IPS-15b (cell line): Measurements from ENCODE around the gene HOXD12.

Source experiments
- H3K27me3 ChIP-seq: one replicate; pipeline ENCODE4 v1.6.1; 2013; ENCODE audit warnings: low read length; ENCODE audit not compliant: control insufficient read depth, insufficient read depth
- H3K36me3 ChIP-seq: one replicate; pipeline ENCODE4 v1.6.1; 2013; ENCODE audit warnings: low read length; ENCODE audit not compliant: control insufficient read depth, insufficient read depth
- H3K4me1 ChIP-seq: one replicate; pipeline ENCODE4 v1.6.1; 2013; ENCODE audit warnings: mild to moderate bottlenecking, low read length; ENCODE audit not compliant: control insufficient read depth, insufficient read depth
- H3K4me3 ChIP-seq: one replicate; pipeline ENCODE4 v1.5.1; 2013; ENCODE audit warnings: low read depth, low read length
- H3K9ac ChIP-seq: one replicate; pipeline ENCODE4 v1.6.1; 2013; ENCODE audit warnings: low read depth, mild to moderate bottlenecking, low read length
- H3K9me3 ChIP-seq: one replicate; pipeline ENCODE4 v1.6.1; 2013; ENCODE audit warnings: mild to moderate bottlenecking, low read length; ENCODE audit not compliant: control insufficient read depth, insufficient read depth

HOXD12 gene

DNA sequence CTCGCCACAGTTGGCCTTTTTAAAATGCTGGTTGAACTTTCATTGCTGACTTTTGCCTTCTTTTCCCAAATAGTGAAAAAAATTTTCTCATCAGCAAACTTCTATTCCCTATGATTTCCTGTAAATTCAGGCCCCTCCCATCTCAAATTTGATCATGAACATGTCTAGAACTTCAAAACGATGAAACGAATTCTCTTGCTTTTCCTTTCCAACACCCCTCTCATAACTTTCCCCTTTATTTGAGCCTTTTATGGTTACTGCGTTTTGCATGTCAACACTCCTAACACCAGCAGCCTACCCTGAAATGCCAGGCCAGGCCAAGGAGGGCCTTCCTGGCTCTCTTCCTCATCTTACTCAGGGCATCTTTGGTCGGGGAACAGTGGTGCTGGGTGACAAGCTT, 8.7 kb upstream of the HOXD12 start:
- H3K9me3 ChIP-seq, result no peaks in the 10 kb centered on the region
- peaks cover 95% of the 10 kb centered on the region for H3K27me3 ChIP-seq
- no peaks in the 10 kb centered on the region for H3K36me3 ChIP-seq
- H3K4me3 ChIP-seq, result peak overlapping the region; percentile 33
- no peak overlapping the region for H3K9ac ChIP-seq
- no peaks in the 10 kb centered on the region for H3K4me1 ChIP-seq

DNA sequence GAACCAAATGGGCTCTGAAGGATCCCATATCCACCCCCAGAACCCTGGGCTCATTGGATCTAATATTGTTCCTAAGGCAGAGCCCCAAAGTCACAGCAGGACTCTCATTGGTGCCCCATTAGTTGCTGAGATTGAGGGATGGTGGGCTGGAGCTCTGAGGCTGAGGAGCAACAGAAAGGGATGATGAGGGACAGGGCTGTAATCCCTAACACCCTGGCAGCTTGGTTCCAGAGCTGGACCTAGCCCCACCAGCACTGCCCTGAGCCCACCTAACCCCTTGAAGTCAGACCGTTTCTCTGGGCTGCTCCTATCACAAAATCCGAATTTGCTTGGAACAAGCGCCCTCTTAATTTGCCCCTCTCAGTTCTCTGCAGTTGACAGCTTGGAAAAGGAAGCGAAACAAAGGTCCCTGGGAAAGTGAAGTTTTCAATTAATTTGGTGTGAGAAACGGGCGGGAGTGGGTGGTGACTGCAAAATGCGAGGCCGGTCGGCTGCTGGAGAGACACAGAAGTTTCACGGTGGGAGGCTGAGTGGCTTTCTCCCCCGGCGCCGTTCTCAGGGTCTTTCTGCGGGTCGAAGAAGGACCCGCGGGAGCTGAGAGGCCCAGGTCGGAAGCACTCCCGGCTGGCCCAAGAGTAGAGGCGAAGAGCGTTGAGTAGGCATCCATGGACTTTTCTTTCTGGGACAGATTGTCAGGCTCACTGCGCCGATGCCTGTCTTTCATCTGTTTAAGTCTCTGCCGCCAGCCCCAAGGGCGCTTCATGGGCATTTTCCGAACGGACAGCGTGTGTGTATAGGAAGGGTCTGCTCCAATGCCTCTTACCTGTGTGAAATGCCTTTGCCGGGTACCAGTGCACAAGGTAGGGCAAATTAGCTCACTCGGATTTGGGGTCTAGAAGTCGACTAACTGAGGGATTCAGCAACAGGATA, 8.0 kb upstream of the HOXD12 start:
- Histone ChIP-seq H3K27me3 (peaks cover 95% of the 10 kb centered on the region), H3K4me3 (peak overlapping the region; percentile 33), H3K9me3 (no peaks in the 10 kb centered on the region)

DNA sequence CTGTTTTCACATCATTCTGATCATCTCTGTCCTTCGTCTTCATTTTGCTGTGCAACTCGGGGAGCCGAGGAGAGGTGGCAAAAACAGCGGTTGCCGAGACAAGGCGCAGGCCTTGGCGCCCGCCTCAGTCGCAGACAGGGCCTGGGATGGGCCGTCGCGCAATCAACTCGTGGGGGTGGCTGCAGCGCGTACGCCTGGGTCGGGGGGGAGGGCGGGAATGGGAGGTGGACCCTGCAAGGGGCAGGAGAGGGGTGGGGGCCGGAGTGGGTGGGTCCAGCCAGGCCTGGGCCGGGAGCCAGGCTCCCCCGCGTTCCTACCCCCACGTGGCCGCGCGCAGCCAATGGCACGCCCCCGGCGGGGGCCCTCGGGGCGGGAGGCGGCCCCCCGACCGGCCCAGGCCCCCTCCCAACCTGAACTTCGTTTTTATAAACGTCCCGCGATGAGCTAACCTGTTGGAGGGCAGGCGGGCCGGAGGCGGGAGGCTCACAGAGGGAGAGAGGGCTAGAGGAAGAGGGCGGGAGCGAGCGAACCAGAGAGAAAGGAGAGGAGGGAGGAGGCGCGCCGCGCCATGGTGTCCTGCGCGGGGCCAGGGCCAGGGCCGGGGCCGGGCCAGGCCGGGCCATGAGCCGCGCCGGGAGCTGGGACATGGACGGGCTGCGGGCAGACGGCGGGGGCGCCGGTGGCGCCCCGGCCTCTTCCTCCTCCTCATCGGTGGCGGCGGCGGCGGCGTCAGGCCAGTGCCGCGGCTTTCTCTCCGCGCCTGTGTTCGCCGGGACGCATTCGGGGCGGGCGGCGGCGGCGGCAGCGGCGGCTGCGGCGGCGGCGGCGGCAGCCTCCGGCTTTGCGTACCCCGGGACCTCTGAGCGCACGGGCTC, 7.1 kb upstream of the HOXD12 start, which contains the start of gene HOXD13:
HOXD13 (plus strand) TSS at position 452 of the 875 bp plus-strand sequence; CDS start at position 622, 170 bp downstream.
- Histone ChIP-seq H3K9me3 (no peaks in the 10 kb centered on the region), H3K9ac (no peak within 1 kb of the TSS), H3K27me3 (peaks cover 92% of the 10 kb centered on the region), H3K4me3 (peak within 1 kb of the TSS; percentile 46), H3K36me3 (no peaks in the 10 kb centered on the region), H3K4me1 (peaks cover 3% of the 10 kb centered on the region)

More for the DNA sequence above, 8.0 kb upstream of the HOXD12 start:
- no peak overlapping the region for H3K9ac ChIP-seq
- H3K4me1 ChIP-seq, result peaks cover 3% of the 10 kb centered on the region
- no peaks in the 10 kb centered on the region for H3K36me3 ChIP-seq

DNA sequence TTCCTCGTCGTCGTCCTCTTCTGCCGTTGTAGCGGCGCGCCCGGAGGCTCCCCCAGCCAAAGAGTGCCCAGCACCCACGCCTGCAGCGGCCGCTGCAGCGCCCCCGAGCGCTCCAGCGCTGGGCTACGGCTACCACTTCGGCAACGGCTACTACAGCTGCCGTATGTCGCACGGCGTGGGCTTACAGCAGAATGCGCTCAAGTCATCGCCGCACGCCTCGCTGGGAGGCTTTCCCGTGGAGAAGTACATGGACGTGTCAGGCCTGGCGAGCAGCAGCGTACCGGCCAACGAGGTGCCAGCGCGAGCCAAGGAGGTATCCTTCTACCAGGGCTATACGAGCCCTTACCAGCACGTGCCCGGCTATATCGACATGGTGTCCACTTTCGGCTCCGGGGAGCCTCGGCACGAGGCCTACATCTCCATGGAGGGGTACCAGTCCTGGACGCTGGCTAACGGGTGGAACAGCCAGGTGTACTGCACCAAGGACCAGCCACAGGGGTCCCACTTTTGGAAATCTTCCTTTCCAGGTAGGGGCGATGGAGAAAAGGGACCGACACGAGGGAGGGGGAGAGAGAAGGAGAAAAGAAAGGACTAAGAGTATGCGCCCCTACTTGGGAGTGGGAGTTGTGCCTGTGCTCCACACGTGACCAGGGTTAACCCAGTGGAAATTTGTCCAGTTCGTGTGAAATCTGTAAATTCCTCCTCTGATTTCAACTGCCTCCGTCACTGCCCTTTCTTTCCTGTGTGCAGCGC, 6.3 kb upstream of the HOXD12 start:
- Histone ChIP-seq H3K4me3 (peak overlapping the region; percentile 46), H3K9ac (no peak overlapping the region), H3K27me3 (peaks cover 91% of the 10 kb centered on the region), H3K9me3 (no peaks in the 10 kb centered on the region), H3K36me3 (no peaks in the 10 kb centered on the region), H3K4me1 (peaks cover 3% of the 10 kb centered on the region)

DNA sequence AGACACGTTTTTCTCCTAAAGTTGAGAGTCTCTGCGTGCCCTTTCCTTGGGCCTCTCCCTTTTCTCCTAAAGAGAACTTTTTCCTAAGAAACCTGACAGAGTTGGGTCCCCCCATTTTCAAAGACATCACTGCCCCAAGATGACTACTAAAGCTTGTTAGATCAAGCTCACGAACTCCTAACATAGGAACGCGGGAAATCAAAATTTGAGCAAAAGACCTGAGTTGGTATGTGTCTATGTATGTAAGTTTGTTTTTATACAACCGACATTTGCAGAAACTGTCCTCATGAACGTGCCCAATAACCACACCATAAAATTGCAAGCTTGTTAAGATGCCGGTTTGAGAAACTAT, 5.7 kb upstream of the HOXD12 start:
- H3K9me3 ChIP-seq, result no peaks in the 10 kb centered on the region
- H3K27me3 ChIP-seq, result peaks cover 91% of the 10 kb centered on the region
- no peak overlapping the region for H3K9ac ChIP-seq
- H3K4me1 ChIP-seq, result peaks cover 3% of the 10 kb centered on the region
- peak overlapping the region; percentile 46 for H3K4me3 ChIP-seq
- H3K36me3 ChIP-seq, result no peaks in the 10 kb centered on the region

DNA sequence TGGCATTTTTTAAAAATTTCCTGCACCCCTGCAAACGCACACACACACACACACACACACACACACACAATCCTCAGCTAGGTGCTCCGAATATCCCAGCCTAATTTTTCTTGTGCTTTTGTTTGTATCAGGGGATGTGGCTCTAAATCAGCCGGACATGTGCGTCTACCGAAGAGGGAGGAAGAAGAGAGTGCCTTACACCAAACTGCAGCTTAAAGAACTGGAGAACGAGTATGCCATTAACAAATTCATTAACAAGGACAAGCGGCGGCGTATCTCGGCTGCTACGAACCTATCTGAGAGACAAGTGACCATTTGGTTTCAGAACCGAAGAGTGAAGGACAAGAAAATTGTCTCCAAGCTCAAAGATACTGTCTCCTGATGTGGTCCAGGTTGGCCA, 5.2 kb upstream of the HOXD12 start:
- Histone ChIP-seq H3K36me3 (no peaks in the 10 kb centered on the region), H3K9me3 (no peaks in the 10 kb centered on the region), H3K4me1 (peaks cover 3% of the 10 kb centered on the region), H3K27me3 (peaks cover 91% of the 10 kb centered on the region), H3K9ac (no peak overlapping the region), H3K4me3 (peak overlapping the region; percentile 14)

DNA sequence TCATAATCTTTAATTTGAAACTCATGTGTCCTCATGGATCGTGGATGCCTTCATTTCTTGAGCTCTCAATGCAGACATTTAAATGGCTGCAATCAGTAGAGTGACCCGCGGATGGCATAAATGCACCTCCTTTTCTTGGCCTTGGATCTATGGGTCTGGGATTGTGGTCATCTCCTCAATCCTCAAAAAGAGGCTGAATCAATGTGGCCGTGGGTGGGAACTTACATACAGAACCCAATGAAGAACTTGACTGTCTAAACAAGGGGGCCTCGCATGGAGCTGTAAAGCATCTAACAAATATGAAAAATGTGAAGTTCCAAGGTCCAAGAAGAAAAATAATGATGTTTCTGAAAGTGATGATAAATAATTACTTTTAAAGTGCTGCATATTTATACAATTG, 4.2 kb upstream of the HOXD12 start:
- H3K27me3 ChIP-seq, result peaks cover 91% of the 10 kb centered on the region
- peaks cover 3% of the 10 kb centered on the region for H3K4me1 ChIP-seq
- no peaks in the 10 kb centered on the region for H3K36me3 ChIP-seq
- no peak overlapping the region for H3K9ac ChIP-seq
- H3K9me3 ChIP-seq, result no peaks in the 10 kb centered on the region
- H3K4me3 ChIP-seq, result no peak overlapping the region

DNA sequence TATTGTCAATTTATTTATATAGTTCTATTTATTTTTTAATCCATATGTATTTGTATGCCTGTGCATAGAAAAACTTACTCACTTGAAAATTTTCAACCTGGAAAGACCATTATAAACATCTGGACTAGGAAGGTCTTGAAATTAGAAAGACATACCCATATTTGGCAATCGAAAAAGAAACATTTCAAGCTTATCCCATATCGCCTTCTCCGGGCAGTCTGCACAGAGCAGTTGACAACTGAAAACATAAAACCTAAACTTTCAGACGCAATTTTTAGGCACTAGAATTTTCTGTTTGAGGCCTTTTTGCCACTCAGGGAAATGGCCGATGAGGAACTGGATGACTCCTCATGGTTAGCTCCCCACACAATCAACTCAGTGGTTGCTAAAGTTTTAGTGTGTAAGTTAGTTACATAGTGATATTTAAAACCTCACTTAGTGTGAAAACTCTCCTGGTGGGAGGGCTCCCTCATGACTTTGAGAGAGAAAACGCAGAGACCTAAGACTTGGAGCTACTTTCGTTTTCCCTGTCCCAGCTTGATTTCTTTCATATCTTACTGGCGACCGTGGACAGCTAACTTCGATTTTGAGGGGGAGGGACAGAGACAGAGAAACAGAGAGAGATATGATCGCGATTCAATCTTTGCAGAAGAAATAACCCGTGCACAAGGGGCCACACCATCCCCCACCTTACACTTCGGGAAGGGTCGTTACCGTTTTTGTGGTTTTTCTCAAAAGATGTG, 3.2 kb upstream of the HOXD12 start:
- Histone ChIP-seq H3K9ac (no peak overlapping the region), H3K4me3 (peak overlapping the region; percentile 27), H3K9me3 (no peaks in the 10 kb centered on the region), H3K4me1 (peaks cover 3% of the 10 kb centered on the region), H3K36me3 (no peaks in the 10 kb centered on the region), H3K27me3 (peaks cover 91% of the 10 kb centered on the region)

DNA sequence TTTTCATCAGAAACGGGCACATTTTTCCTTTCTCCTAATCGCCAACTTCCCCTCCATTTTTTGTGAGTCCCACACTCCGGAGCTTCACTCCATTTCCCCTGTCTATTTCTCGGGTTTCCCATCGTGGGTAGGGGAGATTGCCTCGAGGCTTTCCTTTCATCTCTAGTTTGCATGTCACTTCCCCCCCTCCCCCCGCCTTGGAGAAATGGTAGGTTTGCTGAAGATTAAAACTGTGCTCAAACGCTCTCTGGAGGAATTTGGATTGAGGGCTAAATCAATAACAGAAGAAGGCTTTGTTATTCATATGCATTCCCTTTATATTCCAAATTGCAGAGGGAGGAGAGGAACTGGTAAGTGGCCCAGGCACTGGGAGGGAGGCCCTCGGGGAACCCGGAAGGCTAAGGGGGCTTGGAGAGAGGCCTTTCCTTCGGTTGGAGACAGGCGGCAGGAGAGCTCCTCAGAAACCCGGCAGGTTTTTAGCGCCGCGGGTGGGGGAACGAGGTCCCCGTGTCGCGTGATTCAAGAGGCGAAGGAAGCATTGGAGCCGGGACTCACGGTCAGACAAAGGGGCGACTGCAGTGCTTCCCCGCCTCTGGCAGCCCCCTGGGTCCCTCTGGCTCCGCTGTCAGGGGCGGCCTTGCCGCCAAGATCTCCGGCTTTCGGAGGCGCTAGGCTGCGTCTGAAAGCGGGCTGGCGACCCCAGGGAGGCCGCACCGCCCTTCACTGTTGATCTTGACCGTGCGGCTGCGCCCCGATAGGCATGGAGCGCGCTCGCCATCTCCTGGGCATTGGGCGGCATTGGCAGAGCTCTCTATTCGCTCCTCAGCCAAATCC, 2.4 kb upstream of the HOXD12 start:
- Histone ChIP-seq H3K27me3 (peaks cover 91% of the 10 kb centered on the region), H3K9ac (no peak overlapping the region), H3K9me3 (no peaks in the 10 kb centered on the region), H3K4me1 (peaks cover 3% of the 10 kb centered on the region), H3K4me3 (peak overlapping the region; percentile 27), H3K36me3 (no peaks in the 10 kb centered on the region)

DNA sequence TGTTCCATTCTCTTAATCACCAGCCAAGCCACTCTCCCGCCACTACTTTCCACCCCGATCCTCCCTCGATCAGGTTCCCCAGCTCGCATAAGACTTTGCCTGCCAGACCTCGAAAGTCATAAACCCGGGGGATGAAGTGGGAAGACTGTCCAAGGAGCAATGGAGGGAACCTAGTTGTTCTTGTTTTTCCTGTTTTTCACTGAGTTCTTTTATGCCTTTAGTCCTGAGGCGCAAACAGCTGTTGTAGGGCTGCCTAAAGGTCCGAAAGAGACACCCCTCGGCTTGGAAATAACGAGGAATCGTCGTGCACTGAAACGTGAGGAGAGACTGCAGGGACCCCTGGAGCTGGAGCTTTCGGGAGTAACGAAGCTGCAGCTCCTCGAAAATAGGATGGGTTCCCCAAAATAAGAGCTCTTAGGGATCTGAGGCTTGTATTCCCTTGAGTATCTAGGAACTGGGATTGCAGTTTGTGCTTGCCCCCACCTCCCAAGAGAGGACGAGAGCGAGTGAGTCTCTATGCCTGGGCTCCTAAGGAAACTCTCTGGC, 1.7 kb upstream of the HOXD12 start:
- Histone ChIP-seq H3K4me1 (peaks cover 3% of the 10 kb centered on the region), H3K36me3 (no peaks in the 10 kb centered on the region), H3K27me3 (peaks cover 95% of the 10 kb centered on the region), H3K4me3 (peak overlapping the region; percentile 27), H3K9ac (no peak overlapping the region), H3K9me3 (no peaks in the 10 kb centered on the region)
